Spleen (tissue), 11 donors: ENCODE measurements around the gene ENPP6. TPM values are rescaled to one million over a fixed set of nuclear protein-coding genes. Genes with fewer than 3 reads are reported as not detected.

Source experiments
- DNase-seq: peaks from one replicate; pipeline ENCODE4 v3.0.0-alpha.2; 2020
- H3K27ac ChIP-seq, 8 donors: fragments of 200-600 bp; sonication (generic) in 7 of 8; 1 replicate in 4 of 8; 2 replicates in 4 of 8; pipeline versions ENCODE4 v1.5.0 to v1.8.0; 2016 to 2021; ENCODE audit warnings: inconsistent platforms in 4 of 8, mild to moderate bottlenecking in 4 of 8, moderate library complexity in 1 of 8
- H3K27me3 ChIP-seq, 7 donors: fragments of 200-600 bp; sonication (generic) in 6 of 7; replicated peaks in 1 of 7; 1 replicate in 4 of 7; 2 replicates in 3 of 7; pipeline versions ENCODE4 v1.5.0 to v1.8.0; 2016 to 2021; ENCODE audit warnings: inconsistent platforms in 3 of 7, mild to moderate bottlenecking in 1 of 7
- H3K36me3 ChIP-seq, 6 donors: fragments of 200-600 bp; sonication (generic) in 5 of 6; 1 replicate in 4 of 6; 2 replicates in 2 of 6; pipeline versions ENCODE4 v1.5.0 to v1.8.0; 2016 to 2021; ENCODE audit warnings: inconsistent platforms in 2 of 6
- H3K4me1 ChIP-seq, 6 donors: fragments of 200-600 bp; sonication (generic) in 5 of 6; 1 replicate in 3 of 6; 2 replicates in 3 of 6; pipeline versions ENCODE4 v1.5.0 to v1.8.0; 2016 to 2021; ENCODE audit warnings: inconsistent platforms in 3 of 6
- H3K4me3 ChIP-seq, 8 donors: fragments of 200-600 bp; sonication (generic) in 7 of 8; 1 replicate in 4 of 8; 2 replicates in 4 of 8; pipeline versions ENCODE4 v1.5.0 to v1.8.0; 2016 to 2021; ENCODE audit warnings: inconsistent platforms in 4 of 8, mild to moderate bottlenecking in 4 of 8, moderate library complexity in 2 of 8
- H3K9me3 ChIP-seq, 8 donors: fragments of 200-600 bp; sonication (generic) in 7 of 8; 1 replicate in 4 of 8; 2 replicates in 4 of 8; pipeline versions ENCODE4 v1.5.0 to v1.8.0; 2016 to 2021; ENCODE audit warnings: inconsistent platforms in 4 of 8
- POLR2A ChIP-seq, 3 donors: fragments of 450-650 bp; IDR thresholded peaks; one replicate each; pipeline ENCODE4 v1.5.1; 2017; ENCODE audit warnings: antibody characterized with exemption in 3 of 3, mild to moderate bottlenecking in 1 of 3
- POLR2AphosphoS5 ChIP-seq, 3 donors: sonication (generic); formaldehyde crosslinking; IDR thresholded peaks; one replicate each; pipeline ENCODE4 v1.5.1; 2017; ENCODE audit warnings: antibody characterized with exemption in 3 of 3
- WGBS, 5 donors: extraction: QIAGEN DNeasy Blood & Tissue Kit in 3 of 5; methylation state at CpG; one replicate each; pipeline versions ENCODE4 v1.1.5 to v1.1.7; 2013 to 2018; 5-methylcytosine and 5-hydroxymethylcytosine counted together
- intact Hi-C: fragments of 100-400 bp; cut with DNase I; formaldehyde crosslinking; loops from one replicate; pipeline ENCODE4 v1.15.0; 2023; ENCODE audit warnings: low total_unique reads
- polyA plus RNA-seq, 3 donors: library from polyadenylated mRNA; stranded (reverse); fragments of 200-250 nt; gene quantifications; one replicate each; pipeline ENCODE4 v1.2.1, GENCODE V29; 2013
- total RNA-seq, 7 donors: library from RNA; depleted of rRNA in 3 of 7; stranded (reverse); fragments of >200 nt in 3 of 7; fragmentation: NEBNext Ultra II Directional in 4 of 7; extraction: Animal tissue kit (Norgen Biotek cat#: 25700) in 4 of 7; gene quantifications; one replicate each; pipeline versions ENCODE4 v1.1.0 to v1.2.1, GENCODE V29; 2016 to 2021
- TF ChIP-seq, protein P1 (sequence below), 11 experiments: fragments of 200-600 bp in 7 of 11; fragments of 450-650 bp in 4 of 11; sonication (generic) in 4 of 11; IDR thresholded peaks in 8 of 11; conservative IDR thresholded peaks in 3 of 11; 1 replicate in 7 of 11; 2 replicates in 4 of 11; pipeline versions ENCODE4 v1.4.0 to v1.8.0; 2016 to 2021; ENCODE audit warnings: antibody characterized with exemption in 11 of 11, inconsistent platforms in 4 of 11, mild to moderate bottlenecking in 1 of 11
- donor health status: healthy with polysubstance abuse.
- donor health status: DM: no; HTN: no; CAD: no; lungs with moderate emphysema.
- donor health status: DM: no; HTN: no; CAD: no.
- donor health status: Bipolar disorder and iron deficiency.
- donor health status: healthy.
- donor health status: DM: no; HTN: no; CAD: no.
- donor health status: DM: yes; HTN: yes; CAD: no.

Gene ENPP6
- total and polyA plus RNA-seq, 10 donors: 0.23 to 2.4 (median 1.1) TPM

DNA sequence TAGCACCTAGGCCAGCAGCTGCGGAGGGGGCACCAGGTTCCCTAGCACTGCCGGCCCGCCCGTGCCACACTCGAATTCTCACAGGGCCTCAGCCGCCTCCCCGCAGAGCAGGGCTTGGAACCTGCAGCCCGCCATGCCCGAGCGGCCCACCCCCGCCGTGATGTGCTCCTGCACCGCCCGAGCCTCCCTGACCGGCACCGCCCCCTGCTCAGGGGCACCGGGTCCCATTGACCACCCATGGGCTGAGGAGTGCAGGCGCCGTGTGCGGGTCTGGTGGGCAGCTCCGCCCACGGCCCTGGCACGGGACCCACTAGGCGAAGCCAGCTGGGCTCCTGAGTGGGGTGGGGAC lies 35.4 kb upstream of the ENPP6 start:
- WGBS, 5 donors: 93 to 100% (median 98%) methylated on average over 7 to 24 of the region's 24 CpGs
- no peaks in the 10 kb centered on the region for H3K27me3 ChIP-seq
- H3K36me3 ChIP-seq: no peaks in the 10 kb centered on the region
- DNase-seq: no peak
- H3K4me3 ChIP-seq: no peak overlapping the region
- H3K27ac ChIP-seq: no peak overlapping the region
- H3K4me1 ChIP-seq: peaks cover 0 to 13% (median 0%) of the 10 kb centered on the region in 6 donors
- H3K9me3 ChIP-seq: peaks cover 0 to 5% (median 0%) of the 10 kb centered on the region in 8 donors
- TF ChIP-seq POLR2A (IDR thresholded peaks at IDR 0.05) (no peak), POLR2AphosphoS5 (IDR thresholded peaks at IDR 0.05) (no peak)
- TF ChIP-seq, protein P1, sequence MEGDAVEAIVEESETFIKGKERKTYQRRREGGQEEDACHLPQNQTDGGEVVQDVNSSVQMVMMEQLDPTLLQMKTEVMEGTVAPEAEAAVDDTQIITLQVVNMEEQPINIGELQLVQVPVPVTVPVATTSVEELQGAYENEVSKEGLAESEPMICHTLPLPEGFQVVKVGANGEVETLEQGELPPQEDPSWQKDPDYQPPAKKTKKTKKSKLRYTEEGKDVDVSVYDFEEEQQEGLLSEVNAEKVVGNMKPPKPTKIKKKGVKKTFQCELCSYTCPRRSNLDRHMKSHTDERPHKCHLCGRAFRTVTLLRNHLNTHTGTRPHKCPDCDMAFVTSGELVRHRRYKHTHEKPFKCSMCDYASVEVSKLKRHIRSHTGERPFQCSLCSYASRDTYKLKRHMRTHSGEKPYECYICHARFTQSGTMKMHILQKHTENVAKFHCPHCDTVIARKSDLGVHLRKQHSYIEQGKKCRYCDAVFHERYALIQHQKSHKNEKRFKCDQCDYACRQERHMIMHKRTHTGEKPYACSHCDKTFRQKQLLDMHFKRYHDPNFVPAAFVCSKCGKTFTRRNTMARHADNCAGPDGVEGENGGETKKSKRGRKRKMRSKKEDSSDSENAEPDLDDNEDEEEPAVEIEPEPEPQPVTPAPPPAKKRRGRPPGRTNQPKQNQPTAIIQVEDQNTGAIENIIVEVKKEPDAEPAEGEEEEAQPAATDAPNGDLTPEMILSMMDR (IDR thresholded peaks at IDR 0.05 in 8 of 11, conservative IDR thresholded peaks at IDR 0.05 in 3 of 11): no peak
- intact Hi-C loops: no loop called here

DNA sequence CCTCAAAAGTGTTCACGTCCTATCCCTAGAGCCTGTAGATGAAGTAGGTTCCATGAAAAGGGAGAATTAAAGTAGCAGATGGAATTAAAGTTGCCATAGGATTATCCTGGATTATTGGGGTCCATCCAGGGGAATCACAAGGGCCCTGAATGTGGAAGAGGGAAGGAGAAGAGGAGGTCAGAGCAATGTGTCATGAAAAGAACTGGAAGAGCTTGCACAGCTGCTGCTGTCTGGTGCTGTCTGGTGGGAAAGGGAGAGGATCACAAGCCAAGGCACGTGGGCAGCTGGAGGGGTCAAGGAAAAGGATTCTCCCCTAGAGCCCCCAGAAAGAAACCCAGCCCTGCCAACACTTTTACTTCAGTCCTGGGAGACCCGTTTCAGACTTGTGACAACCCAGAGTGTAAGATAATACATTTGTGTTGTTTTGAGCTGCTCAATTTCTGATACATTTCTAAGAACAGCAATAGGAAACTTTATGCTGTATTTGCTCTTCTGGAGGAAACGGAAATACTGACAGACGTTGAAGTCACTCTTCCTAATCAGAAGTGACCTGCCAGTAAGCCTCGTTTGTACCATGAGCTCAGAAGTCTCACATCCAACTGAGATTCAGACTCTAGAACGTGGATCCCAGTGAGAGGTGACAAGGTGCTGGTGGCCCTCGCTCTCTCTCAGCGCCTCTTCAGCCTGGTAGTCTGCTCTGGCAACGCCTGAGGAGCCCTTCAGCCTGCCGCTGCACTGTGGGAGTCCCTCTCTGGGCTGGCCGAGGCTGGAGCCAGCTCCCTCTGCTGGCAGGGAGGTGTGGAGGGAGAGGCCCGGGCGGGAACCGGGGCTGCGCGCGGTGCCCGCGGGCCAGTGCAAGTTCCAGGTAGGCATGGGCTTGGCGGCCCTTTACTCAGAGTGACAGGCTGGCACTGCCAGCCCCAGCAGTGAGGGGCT lies 34.7 kb upstream of the ENPP6 start:
- Histone ChIP-seq H3K36me3 (no peaks in the 10 kb centered on the region), H3K27ac (no peak overlapping the region), H3K9me3 (peaks cover 0 to 5% (median 0%) of the 10 kb centered on the region in 8 donors), H3K4me1 (peaks cover 0 to 14% (median 0%) of the 10 kb centered on the region in 6 donors), H3K27me3 (no peaks in the 10 kb centered on the region), H3K4me3 (no peak overlapping the region)
- TF ChIP-seq, protein P1 (IDR thresholded peaks at IDR 0.05 in 8 of 11, conservative IDR thresholded peaks at IDR 0.05 in 3 of 11): no peak
- TF ChIP-seq POLR2AphosphoS5 (IDR thresholded peaks at IDR 0.05) (no peak), POLR2A (IDR thresholded peaks at IDR 0.05) (no peak)
- 83 to 91% (median 86%) methylated on average over 18 to 21 of the region's 21 CpGs for WGBS, 5 donors
- intact Hi-C loops: no loop called here
- DNase-seq: no peak

DNA sequence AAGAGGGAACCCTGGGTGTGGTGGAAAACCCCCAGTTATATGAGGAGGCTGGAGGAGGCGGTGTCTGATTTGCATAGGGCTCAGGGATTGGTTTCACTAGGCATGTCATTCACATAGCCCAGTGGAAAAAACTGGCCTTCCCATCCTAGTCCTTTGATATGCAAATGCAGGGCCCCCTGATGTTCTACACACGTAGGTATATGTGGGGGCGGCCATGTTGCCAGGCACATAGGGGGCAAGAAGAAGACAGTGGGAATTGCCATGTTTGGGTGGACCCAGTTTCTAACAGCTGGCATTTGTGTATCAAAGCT lies 34.0 kb upstream of the ENPP6 start:
- DNase-seq: no peak
- WGBS, 5 donors: 53 to 84% (median 67%) methylated on average over 3 of the region's 3 CpGs
- Histone ChIP-seq H3K4me3 (no peak overlapping the region), H3K27ac (no peak overlapping the region), H3K36me3 (no peaks in the 10 kb centered on the region), H3K9me3 (peaks cover 0 to 5% (median 0%) of the 10 kb centered on the region in 8 donors), H3K27me3 (no peaks in the 10 kb centered on the region), H3K4me1 (peaks cover 0 to 14% (median 0%) of the 10 kb centered on the region in 6 donors)
- TF ChIP-seq POLR2A (IDR thresholded peaks at IDR 0.05) (no peak), POLR2AphosphoS5 (IDR thresholded peaks at IDR 0.05) (no peak)
- TF ChIP-seq, protein P1 (IDR thresholded peaks at IDR 0.05 in 8 of 11, conservative IDR thresholded peaks at IDR 0.05 in 3 of 11): no peak
- intact Hi-C loops: no loop called here
